Caco-2 (cell line): ENCODE results near the gene ZNF550. TPM values are rescaled to one million over a fixed set of nuclear protein-coding genes. Genes with fewer than 3 reads are reported as not detected.
A peak's percentile ranks its signal among the peaks of the same experiment; 100 is the strongest.
"Not testable (repeated sequence)": the region's sequence is repeated elsewhere in the genome, so short reads cannot be mapped to it uniquely, and the experiment has no call there.

Source experiments
- BruUV-seq: library from RNA; stranded (reverse); fragments of 400-500 nt; replicated peaks from 2 replicates; lab custom pipeline; 2021; lab: Mats Ljungman, UMichigan
- CTCF ChIA-PET: fragments of 300-600 bp; sonication (Branson Sonifier 250); formaldehyde crosslinking; loops from one replicate; lab custom pipeline; 2022; ENCODE audit warnings: antibody characterized with exemption; lab: Charles Lee
- POLR2A ChIA-PET: fragments of 300-600 bp; sonication (Branson Sonifier 250); formaldehyde crosslinking; loops from one replicate; lab custom pipeline; 2022; ENCODE audit warnings: antibody characterized with exemption; lab: Charles Lee
- DNase-seq, 2 experiments: peaks; one replicate each; pipeline versions ENCODE4 v3.0.0 to v3.0.0-alpha.2; 2020 to 2022
- H3K27me3 ChIP-seq: replicated peaks from 2 replicates; pipeline ENCODE4 v1.6.0; 2011; ENCODE audit warnings: low read length; ENCODE audit not compliant: control insufficient read depth, insufficient read depth
- H3K36me3 ChIP-seq: 2 replicates; pipeline ENCODE4 v1.5.1; 2011; ENCODE audit warnings: low read length; ENCODE audit not compliant: control insufficient read depth, insufficient read depth
- H3K4me1 ChIP-seq: fragments of 250-450 bp; sonication (Bioruptor Pico); 2 replicates; pipeline ENCODE4 v1.5.1; 2020; ENCODE audit warnings: mild to moderate bottlenecking
- H3K4me3 ChIP-seq: 2 replicates; pipeline ENCODE4 v1.5.1; 2011; ENCODE audit warnings: low read depth, mild to moderate bottlenecking, control low read depth, low read length
- H3K9me3 ChIP-seq: fragments of 250-450 bp; sonication (Bioruptor Pico); 2 replicates; pipeline ENCODE4 v1.5.1; 2020; ENCODE audit warnings: mild to moderate bottlenecking, moderate library complexity
- H3K27ac Mint-ChIP-seq: one replicate; pipeline ENCODE4 v1.8.0; 2022; ENCODE audit warnings: mixed read lengths; ENCODE audit not compliant: unreplicated experiment
- H3K27me3 Mint-ChIP-seq: one replicate; pipeline ENCODE4 v1.8.0; 2022; ENCODE audit warnings: mixed read lengths; ENCODE audit not compliant: insufficient read depth, unreplicated experiment
- H3K36me3 Mint-ChIP-seq: one replicate; pipeline ENCODE4 v1.8.0; 2022; ENCODE audit warnings: mild to moderate bottlenecking, mixed read lengths; ENCODE audit not compliant: insufficient read depth, unreplicated experiment
- H3K4me1 Mint-ChIP-seq: one replicate; pipeline ENCODE4 v1.8.0; 2022; ENCODE audit warnings: low read depth, mixed read lengths; ENCODE audit not compliant: unreplicated experiment
- H3K4me3 Mint-ChIP-seq: one replicate; pipeline ENCODE4 v1.8.0; 2022; ENCODE audit warnings: mild to moderate bottlenecking, moderate library complexity, mixed read lengths; ENCODE audit not compliant: unreplicated experiment
- H3K9me3 Mint-ChIP-seq: one replicate; pipeline ENCODE4 v1.8.0; 2022; ENCODE audit warnings: mixed read lengths; ENCODE audit not compliant: unreplicated experiment
- intact Hi-C: fragments of 100-400 bp; cut with micrococcal nuclease; formaldehyde crosslinking; loops from one replicate; pipeline ENCODE4 v1.10.0; 2022; ENCODE audit not compliant: unreplicated experiment
- total RNA-seq: library from RNA; stranded (reverse); gene quantifications from 2 replicates; pipeline ENCODE4 v1.2.3, GENCODE V29; 2022

Gene ZNF550
- total RNA-seq, 1 experiment from 2014 or later: 11.5 TPM

DNA sequence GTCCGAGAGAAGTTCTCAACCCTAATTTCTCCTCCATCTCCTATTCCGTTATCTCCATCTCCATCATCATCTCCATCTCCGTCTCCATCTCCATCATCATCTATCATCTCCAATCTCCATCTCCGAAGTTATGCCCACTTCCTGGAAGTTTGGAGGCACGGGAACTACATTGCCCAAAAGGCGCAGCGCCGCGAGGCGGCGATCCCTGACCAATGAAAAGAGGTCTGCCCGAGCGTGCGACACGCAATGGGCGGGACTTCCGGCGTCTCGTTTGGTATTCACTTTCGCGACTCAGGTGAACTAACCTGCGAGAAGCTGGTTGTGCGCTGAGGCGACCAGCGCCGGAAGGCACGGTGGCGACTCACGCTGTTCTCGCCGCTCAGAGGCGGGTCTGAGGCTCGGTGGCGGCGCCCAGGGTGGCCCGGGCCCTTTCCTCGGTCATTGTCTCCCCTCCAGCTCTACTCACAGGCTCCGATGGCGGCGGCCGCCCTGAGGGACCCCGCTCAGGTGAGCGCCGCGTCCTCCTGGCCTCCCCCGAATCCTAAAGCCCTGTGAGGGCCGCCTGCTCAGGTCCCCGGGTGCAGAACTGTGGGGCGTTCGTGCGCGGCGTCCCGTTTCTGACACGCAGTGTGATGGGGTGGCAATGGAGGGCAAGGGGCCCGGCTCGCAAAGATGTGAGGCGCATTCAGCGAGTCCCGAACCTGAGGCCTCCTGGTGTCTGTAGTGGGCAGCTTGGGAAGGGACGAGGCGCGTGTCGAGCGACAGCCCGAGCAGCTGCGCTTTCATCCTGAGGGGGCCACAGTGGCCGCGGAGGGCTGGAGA lies 72.0 kb downstream of the ZNF550 start, which contains the start of gene ZNF419:
Gene ZNF419, plus strand, starts transcription at position 274 of the 822 bp plus-strand sequence. Its CDS starts 201 bp downstream, at position 475.
- POLR2A ChIA-PET: interaction anchor here (0.6 to 1.4 kb wide), 3 partner anchors 12 to 194 kb away, joined by 4 to 11 read pairs (median 6); partner anchors contain the start of genes ZNF551 and ZNF773
- BruUV-seq: not testable (repeated sequence)

More for the DNA sequence above, 72.0 kb downstream of the ZNF550 start, which contains the start of gene ZNF419:
- not testable (repeated sequence) for H3K27me3 ChIP-seq, H3K4me1 ChIP-seq, H3K4me1 Mint-ChIP-seq, H3K27me3 Mint-ChIP-seq, H3K36me3 ChIP-seq
- H3K9me3 Mint-ChIP-seq: peaks cover 30% of the 10 kb centered on the region
- CTCF ChIA-PET: interaction anchor here (0.9 kb wide), 1 partner anchor 10 kb away, joined by 5 read pairs; the partner anchor contains the start of gene ZNF772
- H3K9me3 ChIP-seq: peaks cover 14% of the 10 kb centered on the region; the same call in 1 of the 2 replicates
- DNase-seq: peak; percentile 96
- peak within 1 kb of the TSS; percentile 62 for H3K27ac Mint-ChIP-seq
- peaks cover 32% of the 10 kb centered on the region for H3K36me3 Mint-ChIP-seq
- peak within 1 kb of the TSS; percentile 96 for H3K4me3 ChIP-seq
- intact Hi-C loops: loop anchor here (1.0 kb wide), 1 partner anchor 52 kb away; the partner anchor contains the start of gene ZNF749
- H3K4me3 Mint-ChIP-seq: peak within 1 kb of the TSS; percentile 40

Other genes starting within 250 kb of the ZNF550 start
- 3.3 and 3.5 TPM in 2 replicates for gene ZNF543, start 239.4 kb downstream of the ZNF550 start, total RNA-seq
- 0.07 and 0.09 TPM in 2 replicates for gene ZNF304, start 208.6 kb downstream of the ZNF550 start, total RNA-seq
- gene TRAPPC2B, start 196.3 kb downstream of the ZNF550 start, total RNA-seq: 7.0 and 8.6 TPM in 2 replicates
- gene ZNF547, start 196.3 kb downstream of the ZNF550 start, total RNA-seq: 0.95 and 1.8 TPM in 2 replicates
- 4.9 and 5.5 TPM in 2 replicates for gene ZNF548, start 170.0 kb downstream of the ZNF550 start, total RNA-seq
- gene ZNF17, start 148.7 kb downstream of the ZNF550 start, total RNA-seq: 7.2 and 9.5 TPM in 2 replicates
- 14.6 and 15.9 TPM in 2 replicates for gene ZNF749, start 124.5 kb downstream of the ZNF550 start, total RNA-seq
- 0.11 TPM in 1 of 2 replicates, not detected in the other for gene VN1R1, start 102.7 kb downstream of the ZNF550 start, total RNA-seq
- gene ZNF772, start 82.3 kb downstream of the ZNF550 start, total RNA-seq: 1.2 and 1.7 TPM in 2 replicates
- gene ZNF419, start 72.1 kb downstream of the ZNF550 start, total RNA-seq: 13.6 and 16.9 TPM in 2 replicates
- 7.7 and 10.0 TPM in 2 replicates for gene ZNF773, start 59.9 kb downstream of the ZNF550 start, total RNA-seq
- gene ZNF549, start 32.5 kb downstream of the ZNF550 start, total RNA-seq: 5.2 and 5.5 TPM in 2 replicates
- 5.5 and 6.1 TPM in 2 replicates for gene ZNF416, start 19.0 kb upstream of the ZNF550 start, total RNA-seq
- not detected in 2 replicates for gene ZIK1, start 24.3 kb upstream of the ZNF550 start, total RNA-seq
- gene ZNF530, start 40.0 kb upstream of the ZNF550 start, total RNA-seq: 8.6 and 8.8 TPM in 2 replicates
- gene ZNF134, start 54.4 kb upstream of the ZNF550 start, total RNA-seq: 6.6 and 6.8 TPM in 2 replicates
- 10.5 and 13.3 TPM in 2 replicates for gene ZNF211, start 73.3 kb upstream of the ZNF550 start, total RNA-seq
- gene ZSCAN4, start 109.1 kb upstream of the ZNF550 start, total RNA-seq: not detected in 2 replicates
- 12.7 and 14.8 TPM in 2 replicates for gene ZNF551, start 122.1 kb upstream of the ZNF550 start, total RNA-seq
- gene ZNF154, start 149.3 kb upstream of the ZNF550 start, total RNA-seq: not detected in 2 replicates
- not detected in 2 replicates for gene ZNF671, start 167.8 kb upstream of the ZNF550 start, total RNA-seq
- 15.6 and 16.0 TPM in 2 replicates for gene ZNF776, start 187.0 kb upstream of the ZNF550 start, total RNA-seq
- 6.2 and 9.1 TPM in 2 replicates for gene ZNF586, start 209.8 kb upstream of the ZNF550 start, total RNA-seq